BE2C (cell line): ENCODE measurements around the gene ETS2.

Experiments
- DNase-seq: peaks from one replicate; pipeline ENCODE4 v3.0.0-alpha.2; 2020
- H3K27me3 ChIP-seq: fragments of 250-450 bp; sonication (Bioruptor Pico); 2 replicates; pipeline ENCODE4 v1.5.1; 2020; ENCODE audit warnings: mild to moderate bottlenecking
- H3K36me3 ChIP-seq: fragments of 250-450 bp; sonication (Bioruptor Pico); 2 replicates; pipeline ENCODE4 v1.5.1; 2020; ENCODE audit warnings: mild to moderate bottlenecking
- H3K4me1 ChIP-seq: fragments of 250-450 bp; sonication (Bioruptor Pico); 2 replicates; pipeline ENCODE4 v1.5.1; 2020
- H3K4me3 ChIP-seq: 2 replicates; pipeline ENCODE4 v1.5.1; 2011; ENCODE audit warnings: low read depth, low read length
- H3K9me3 ChIP-seq: fragments of 250-450 bp; sonication (Bioruptor Pico); 2 replicates; pipeline ENCODE4 v1.5.1; 2020
- TF ChIP-seq, protein P1 (sequence below): IDR thresholded peaks from 2 replicates; pipeline ENCODE4 v1.5.1; 2012; ENCODE audit warnings: mild to moderate bottlenecking, low read depth, low read length

Gene ETS2

DNA sequence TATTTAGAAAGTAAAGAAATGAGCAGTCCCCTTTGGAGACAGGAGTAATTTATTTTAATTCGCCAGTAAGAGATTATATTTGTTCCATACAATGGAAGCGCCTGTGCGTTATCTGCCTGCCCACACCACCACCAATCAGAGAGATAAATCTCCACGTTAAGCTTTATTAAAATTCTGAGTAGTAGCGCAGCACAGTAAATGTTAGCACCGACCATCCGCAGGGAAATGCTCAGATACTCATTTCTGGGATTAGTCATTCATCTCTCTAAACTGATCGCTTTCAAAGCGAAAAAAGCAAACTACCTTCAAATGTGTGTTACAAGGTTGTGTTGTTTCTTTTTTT lies 1.2 kb downstream of the ETS2 start:
- H3K4me1 ChIP-seq: peaks cover 10% of the 10 kb centered on the region
- peak overlapping the region; percentile 77 for H3K4me3 ChIP-seq
- peaks cover 15% of the 10 kb centered on the region for H3K36me3 ChIP-seq
- H3K9me3 ChIP-seq: no peaks in the 10 kb centered on the region
- TF ChIP-seq, protein P1, sequence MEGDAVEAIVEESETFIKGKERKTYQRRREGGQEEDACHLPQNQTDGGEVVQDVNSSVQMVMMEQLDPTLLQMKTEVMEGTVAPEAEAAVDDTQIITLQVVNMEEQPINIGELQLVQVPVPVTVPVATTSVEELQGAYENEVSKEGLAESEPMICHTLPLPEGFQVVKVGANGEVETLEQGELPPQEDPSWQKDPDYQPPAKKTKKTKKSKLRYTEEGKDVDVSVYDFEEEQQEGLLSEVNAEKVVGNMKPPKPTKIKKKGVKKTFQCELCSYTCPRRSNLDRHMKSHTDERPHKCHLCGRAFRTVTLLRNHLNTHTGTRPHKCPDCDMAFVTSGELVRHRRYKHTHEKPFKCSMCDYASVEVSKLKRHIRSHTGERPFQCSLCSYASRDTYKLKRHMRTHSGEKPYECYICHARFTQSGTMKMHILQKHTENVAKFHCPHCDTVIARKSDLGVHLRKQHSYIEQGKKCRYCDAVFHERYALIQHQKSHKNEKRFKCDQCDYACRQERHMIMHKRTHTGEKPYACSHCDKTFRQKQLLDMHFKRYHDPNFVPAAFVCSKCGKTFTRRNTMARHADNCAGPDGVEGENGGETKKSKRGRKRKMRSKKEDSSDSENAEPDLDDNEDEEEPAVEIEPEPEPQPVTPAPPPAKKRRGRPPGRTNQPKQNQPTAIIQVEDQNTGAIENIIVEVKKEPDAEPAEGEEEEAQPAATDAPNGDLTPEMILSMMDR: no peak
- DNase-seq: no peak
- H3K27me3 ChIP-seq: no peaks in the 10 kb centered on the region

DNA sequence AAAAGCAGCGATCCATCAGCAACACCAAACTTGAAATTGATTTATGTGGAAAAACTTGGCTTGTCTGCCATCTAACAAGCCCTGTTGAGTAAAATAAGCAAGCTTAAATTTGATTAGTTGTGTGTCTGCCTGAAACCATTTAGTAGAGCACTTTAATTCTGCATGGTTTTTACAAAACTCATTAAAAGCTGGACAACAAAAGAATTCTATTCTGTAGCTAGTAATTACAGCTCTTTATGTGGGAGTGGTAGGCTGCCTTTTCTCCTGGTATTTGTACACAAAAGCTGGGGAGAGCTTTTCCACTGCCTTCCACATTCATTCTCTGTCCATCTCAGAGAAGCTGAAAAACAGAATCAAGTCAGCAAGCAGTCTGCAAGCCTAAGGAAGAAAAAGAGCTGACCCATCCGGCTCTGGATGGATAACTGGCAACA lies 1.7 kb downstream of the ETS2 start:
- Histone ChIP-seq H3K27me3 (no peaks in the 10 kb centered on the region), H3K9me3 (no peaks in the 10 kb centered on the region)

DNA sequence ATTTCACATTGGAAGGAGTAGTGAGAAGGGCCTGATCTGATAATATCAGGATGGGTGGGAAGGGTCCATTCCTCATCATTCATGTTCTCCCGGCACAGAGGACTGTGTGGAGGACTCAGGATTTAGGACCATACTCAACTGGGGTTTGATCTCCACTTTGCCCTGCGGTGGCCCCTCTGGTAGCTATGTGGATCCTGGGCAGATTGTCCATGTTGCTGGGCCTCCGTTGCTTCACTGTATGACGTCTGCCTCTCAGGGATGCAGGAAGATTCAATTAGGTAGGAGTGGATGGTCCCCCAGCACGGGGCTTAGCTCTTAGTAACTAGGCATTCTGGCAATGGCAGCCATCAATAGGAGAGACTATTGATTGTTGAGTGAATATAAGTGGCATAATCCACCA lies 2.3 kb downstream of the ETS2 start:
- peak overlapping the region; percentile 77 for H3K4me3 ChIP-seq
- TF ChIP-seq, protein P1: no peak
- H3K27me3 ChIP-seq: no peaks in the 10 kb centered on the region
- H3K36me3 ChIP-seq: peaks cover 26% of the 10 kb centered on the region
- no peak for DNase-seq
- peaks cover 10% of the 10 kb centered on the region for H3K4me1 ChIP-seq
- no peaks in the 10 kb centered on the region for H3K9me3 ChIP-seq

More for the DNA sequence above, 1.7 kb downstream of the ETS2 start:
- peak overlapping the region; percentile 77 for H3K4me3 ChIP-seq
- TF ChIP-seq, protein P1: no peak
- H3K36me3 ChIP-seq: peaks cover 21% of the 10 kb centered on the region
- no peak for DNase-seq
- H3K4me1 ChIP-seq: peaks cover 10% of the 10 kb centered on the region

DNA sequence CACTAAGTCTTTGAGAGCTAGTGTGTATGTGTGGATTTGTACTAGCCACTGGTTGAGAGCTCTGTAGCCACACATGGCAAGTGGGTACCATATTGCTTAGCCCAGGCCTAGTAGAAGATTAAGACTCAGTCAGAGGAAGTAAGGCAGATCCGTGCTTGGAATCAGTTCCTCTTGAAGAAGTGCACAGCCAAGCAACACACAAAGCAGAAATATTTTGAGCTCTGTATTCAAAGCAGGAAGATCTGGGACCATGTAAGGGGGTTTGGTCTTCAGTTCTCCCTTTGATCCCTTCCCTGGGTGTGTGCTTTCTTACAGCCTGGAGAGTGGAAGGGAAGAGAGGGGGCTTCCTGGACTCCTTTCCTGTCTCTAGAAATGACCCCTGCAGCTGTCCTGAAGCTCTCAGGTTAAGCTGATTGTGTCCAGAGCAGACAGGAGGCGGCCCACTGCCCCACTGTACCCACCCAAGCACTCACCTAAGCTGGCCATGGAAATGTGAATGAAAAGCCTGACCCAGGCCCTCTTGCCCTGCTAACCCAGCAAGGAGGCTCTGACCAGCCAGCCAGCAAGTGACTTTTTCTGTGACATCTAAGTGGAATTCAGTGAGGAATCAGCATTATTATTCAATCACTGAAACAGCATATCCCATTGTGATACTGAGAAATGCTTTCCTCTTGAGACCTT lies 3.6 kb downstream of the ETS2 start:
- TF ChIP-seq, protein P1: no peak
- no peaks in the 10 kb centered on the region for H3K9me3 ChIP-seq
- peaks cover 40% of the 10 kb centered on the region for H3K36me3 ChIP-seq
- H3K4me1 ChIP-seq: peaks cover 14% of the 10 kb centered on the region
- DNase-seq: no peak
- no peak overlapping the region for H3K4me3 ChIP-seq
- H3K27me3 ChIP-seq: no peaks in the 10 kb centered on the region

DNA sequence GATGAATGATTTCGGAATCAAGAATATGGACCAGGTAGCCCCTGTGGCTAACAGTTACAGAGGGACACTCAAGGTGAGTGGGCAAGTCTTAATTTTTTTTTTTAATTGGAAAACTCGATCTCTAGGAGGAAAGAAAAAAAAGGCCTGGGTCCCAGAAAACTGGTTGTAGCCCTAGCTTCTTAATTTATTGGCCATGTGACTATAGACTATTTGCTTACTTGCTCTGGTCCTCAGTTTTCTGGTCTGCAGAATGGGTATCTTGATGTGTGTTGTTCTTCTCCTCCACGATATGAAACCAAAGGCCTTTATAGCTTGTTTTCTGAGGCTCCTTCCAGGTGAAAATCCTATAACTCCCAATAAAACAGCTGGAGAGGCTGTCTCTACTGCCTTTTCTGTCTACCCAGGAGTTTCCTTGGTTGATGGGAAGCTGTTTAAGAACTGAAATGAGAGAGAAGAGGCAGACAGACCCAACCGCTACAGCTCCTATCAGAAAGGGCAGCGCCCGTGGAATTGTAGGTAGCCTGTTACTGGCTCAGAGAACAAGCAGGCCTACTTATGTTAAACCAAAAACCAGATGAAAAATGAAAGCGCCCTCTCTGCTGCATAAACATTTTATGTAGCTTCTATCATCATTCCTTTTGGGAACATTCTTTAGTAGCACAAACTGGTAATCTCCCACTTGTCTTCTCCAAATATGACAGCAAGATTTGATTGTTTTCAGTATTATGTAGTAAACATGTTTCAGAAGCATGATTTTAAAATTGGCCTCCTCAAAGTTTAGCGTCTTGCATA lies 4.5 kb downstream of the ETS2 start:
- no peak for DNase-seq
- Histone ChIP-seq H3K4me3 (no peak overlapping the region), H3K4me1 (peaks cover 14% of the 10 kb centered on the region), H3K27me3 (no peaks in the 10 kb centered on the region), H3K36me3 (peaks cover 48% of the 10 kb centered on the region), H3K9me3 (no peaks in the 10 kb centered on the region)
- TF ChIP-seq, protein P1: no peak

DNA sequence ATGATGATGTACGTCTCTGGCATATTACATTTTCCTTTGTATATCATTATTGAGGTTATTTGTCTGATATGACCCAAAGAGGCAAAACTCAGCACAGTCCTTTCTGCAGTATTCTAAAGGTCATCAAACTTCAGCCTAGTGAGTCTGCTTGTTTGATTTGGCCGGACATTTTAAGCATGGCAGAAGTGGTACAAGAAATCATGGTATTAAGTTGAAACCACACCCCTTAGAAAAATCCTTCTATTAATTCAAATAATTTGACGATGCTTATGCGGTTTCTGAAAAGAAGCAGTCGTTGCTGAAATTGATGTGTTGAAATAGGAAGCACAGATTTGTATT lies 5.1 kb downstream of the ETS2 start:
- peaks cover 14% of the 10 kb centered on the region for H3K4me1 ChIP-seq

More for the DNA sequence above, 5.1 kb downstream of the ETS2 start:
- DNase-seq: no peak
- H3K27me3 ChIP-seq: no peaks in the 10 kb centered on the region
- no peaks in the 10 kb centered on the region for H3K9me3 ChIP-seq
- H3K4me3 ChIP-seq: no peak overlapping the region
- peaks cover 52% of the 10 kb centered on the region for H3K36me3 ChIP-seq
- TF ChIP-seq, protein P1: no peak
